ENCODE measurements around the gene PTTG1IP.

DNA sequence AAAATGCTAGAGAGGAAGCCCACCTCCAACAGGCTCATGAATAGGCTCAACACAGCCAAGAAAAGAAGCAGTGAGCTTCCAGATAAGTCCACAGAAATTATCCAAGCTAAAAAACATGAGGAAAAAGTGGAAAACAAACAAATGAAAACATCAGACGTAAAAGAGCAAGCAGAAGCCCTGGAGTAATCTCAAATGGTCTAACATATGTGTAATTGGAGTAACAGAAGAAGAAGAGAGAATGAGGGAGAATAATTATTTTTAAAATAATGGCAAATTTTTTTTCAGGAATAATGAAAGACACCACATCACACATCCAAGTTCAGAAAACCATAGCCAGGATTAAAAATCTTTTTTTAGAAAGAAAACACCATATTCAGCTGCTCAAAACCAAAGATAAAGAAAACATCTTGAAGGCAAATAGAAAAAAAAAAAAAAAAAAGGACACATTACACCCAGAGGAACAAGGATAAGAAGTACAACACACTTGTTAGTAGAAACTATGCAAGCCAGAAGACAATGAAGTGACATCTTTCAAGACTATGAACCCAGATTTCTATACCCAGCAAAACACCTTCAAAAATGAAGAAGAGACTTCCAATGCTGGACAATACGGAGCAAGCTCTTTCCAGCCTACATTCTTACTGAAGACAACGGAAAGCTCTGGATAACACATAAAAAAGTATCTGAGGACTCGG, 45.0 kb downstream of the PTTG1IP start:
- TF ChIP-seq POLR2A (IDR thresholded peaks at IDR 0.05): no peak
- TF ChIP-seq, protein P1, sequence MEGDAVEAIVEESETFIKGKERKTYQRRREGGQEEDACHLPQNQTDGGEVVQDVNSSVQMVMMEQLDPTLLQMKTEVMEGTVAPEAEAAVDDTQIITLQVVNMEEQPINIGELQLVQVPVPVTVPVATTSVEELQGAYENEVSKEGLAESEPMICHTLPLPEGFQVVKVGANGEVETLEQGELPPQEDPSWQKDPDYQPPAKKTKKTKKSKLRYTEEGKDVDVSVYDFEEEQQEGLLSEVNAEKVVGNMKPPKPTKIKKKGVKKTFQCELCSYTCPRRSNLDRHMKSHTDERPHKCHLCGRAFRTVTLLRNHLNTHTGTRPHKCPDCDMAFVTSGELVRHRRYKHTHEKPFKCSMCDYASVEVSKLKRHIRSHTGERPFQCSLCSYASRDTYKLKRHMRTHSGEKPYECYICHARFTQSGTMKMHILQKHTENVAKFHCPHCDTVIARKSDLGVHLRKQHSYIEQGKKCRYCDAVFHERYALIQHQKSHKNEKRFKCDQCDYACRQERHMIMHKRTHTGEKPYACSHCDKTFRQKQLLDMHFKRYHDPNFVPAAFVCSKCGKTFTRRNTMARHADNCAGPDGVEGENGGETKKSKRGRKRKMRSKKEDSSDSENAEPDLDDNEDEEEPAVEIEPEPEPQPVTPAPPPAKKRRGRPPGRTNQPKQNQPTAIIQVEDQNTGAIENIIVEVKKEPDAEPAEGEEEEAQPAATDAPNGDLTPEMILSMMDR (IDR thresholded peaks at IDR 0.05): no peak

All from thyroid gland (tissue), 4 donors.